COR-L47 (cell line): ENCODE measurements around the gene PGLYRP3.

Experiments
- DNase-seq: peaks from one replicate; lab custom pipeline; 2025; lab: John Stamatoyannopoulos, UW

The PGLYRP3 gene

GRCh38 chr1:153260585-153261280 lies 52.0 kb downstream of the PGLYRP3 start:
- DNase-seq: no peak

GRCh38 chr1:153259387-153259786 lies 53.4 kb downstream of the PGLYRP3 start, which contains the start of gene LORICRIN:
LORICRIN (plus strand) TSS chr1:153259687; CDS start chr1:153260950, 1,263 bp downstream.
- no peak for DNase-seq

- no peak for DNase-seq
These were observed 59.1 kb downstream of the PGLYRP3 start for GRCh38 chr1:153253693-153254092.

- DNase-seq: no peak
These were observed 59.7 kb downstream of the PGLYRP3 start for GRCh38 chr1:153253076-153253475.

- DNase-seq: no peak
These were observed 60.8 kb downstream of the PGLYRP3 start for GRCh38 chr1:153251988-153252387.

GRCh38 chr1:153251562-153251961 lies 61.2 kb downstream of the PGLYRP3 start:
- no peak for DNase-seq

- no peak for DNase-seq
These were observed 61.7 kb downstream of the PGLYRP3 start for GRCh38 chr1:153251087-153251486.

GRCh38 chr1:153250166-153250565 lies 62.6 kb downstream of the PGLYRP3 start:
- DNase-seq: no peak

GRCh38 chr1:153248176-153248879 lies 64.4 kb downstream of the PGLYRP3 start:
- DNase-seq: no peak
